Measurements from ENCODE around the gene SHMT1. TPM values are rescaled to one million over a fixed set of nuclear protein-coding genes. Genes with fewer than 3 reads are reported as not detected.
"Not testable (repeated sequence)": the region's sequence is repeated elsewhere in the genome, so short reads cannot be mapped to it uniquely, and the experiment has no call there.

Gene SHMT1
- 7.9 TPM for total RNA-seq (ENCODE audit: unreplicated experiment)
- long read RNA-seq, partial matches to known transcripts = 0 of 6 reads
- long read RNA-seq, other reads (novel, unspliced or antisense) = 1 of 6 reads

- Mint-ChIP-seq H3K27ac (ENCODE audit: unreplicated experiment) (no peak within 1 kb of the TSS), H3K4me1 (ENCODE audit: low read depth, unreplicated experiment) (no peaks in the 10 kb centered on the region), H3K9me3 (ENCODE audit: unreplicated experiment) (peaks cover 3% of the 10 kb centered on the region), H3K36me3 (ENCODE audit: unreplicated experiment) (no peaks in the 10 kb centered on the region), H3K4me3 (ENCODE audit: unreplicated experiment) (peak within 1 kb of the TSS; percentile 86), H3K27me3 (ENCODE audit: unreplicated experiment) (no peaks in the 10 kb centered on the region)
- DNase-seq = peak; percentile 90
- no peak for TF ChIP-seq CTCF (IDR thresholded peaks at IDR 0.05; ENCODE audit: partially characterized antibody, unreplicated experiment)
Measured at GRCh38 chr17:18363101-18364049, at the start of gene SHMT1. SHMT1 (minus strand) TSS chr17:18363550; CDS start chr17:18355981, 7,569 bp downstream.

- H3K4me1 Mint-ChIP-seq (ENCODE audit: low read depth, unreplicated experiment); H3K4me3 Mint-ChIP-seq (ENCODE audit: unreplicated experiment); DNase-seq; H3K27me3 Mint-ChIP-seq (ENCODE audit: unreplicated experiment); H3K9me3 Mint-ChIP-seq (ENCODE audit: unreplicated experiment); H3K27ac Mint-ChIP-seq (ENCODE audit: unreplicated experiment); H3K36me3 Mint-ChIP-seq (ENCODE audit: unreplicated experiment): not testable (repeated sequence)
Measured at GRCh38 chr17:18412001-18412538, 48.7 kb upstream of the SHMT1 start.

GRCh38 chr17:18411377-18411864, 48.1 kb upstream of the SHMT1 start:
- H3K9me3 Mint-ChIP-seq (ENCODE audit: unreplicated experiment); DNase-seq; H3K36me3 Mint-ChIP-seq (ENCODE audit: unreplicated experiment); H3K4me1 Mint-ChIP-seq (ENCODE audit: low read depth, unreplicated experiment); H3K27me3 Mint-ChIP-seq (ENCODE audit: unreplicated experiment): not testable (repeated sequence)
- Mint-ChIP-seq H3K27ac (ENCODE audit: unreplicated experiment) (peak overlapping the region; percentile 99), H3K4me3 (ENCODE audit: unreplicated experiment) (peak overlapping the region; percentile 97)

- not testable (repeated sequence) for DNase-seq; H3K27me3 Mint-ChIP-seq (ENCODE audit: unreplicated experiment); H3K4me1 Mint-ChIP-seq (ENCODE audit: low read depth, unreplicated experiment); H3K9me3 Mint-ChIP-seq (ENCODE audit: unreplicated experiment); H3K36me3 Mint-ChIP-seq (ENCODE audit: unreplicated experiment)
- Mint-ChIP-seq H3K4me3 (ENCODE audit: unreplicated experiment) (peak overlapping the region; percentile 97), H3K27ac (ENCODE audit: unreplicated experiment) (peak overlapping the region; percentile 93)
Measured at GRCh38 chr17:18410736-18411135, 47.4 kb upstream of the SHMT1 start.

- H3K36me3 Mint-ChIP-seq (ENCODE audit: unreplicated experiment); DNase-seq; H3K9me3 Mint-ChIP-seq (ENCODE audit: unreplicated experiment); H3K4me1 Mint-ChIP-seq (ENCODE audit: low read depth, unreplicated experiment); H3K4me3 Mint-ChIP-seq (ENCODE audit: unreplicated experiment); H3K27me3 Mint-ChIP-seq (ENCODE audit: unreplicated experiment); H3K27ac Mint-ChIP-seq (ENCODE audit: unreplicated experiment): not testable (repeated sequence)
Measured at GRCh38 chr17:18409321-18409720, 46.0 kb upstream of the SHMT1 start.

GRCh38 chr17:18408906-18409305, 45.6 kb upstream of the SHMT1 start:
- H3K36me3 Mint-ChIP-seq (ENCODE audit: unreplicated experiment); H3K27ac Mint-ChIP-seq (ENCODE audit: unreplicated experiment); DNase-seq; H3K27me3 Mint-ChIP-seq (ENCODE audit: unreplicated experiment); H3K4me1 Mint-ChIP-seq (ENCODE audit: low read depth, unreplicated experiment); H3K4me3 Mint-ChIP-seq (ENCODE audit: unreplicated experiment); H3K9me3 Mint-ChIP-seq (ENCODE audit: unreplicated experiment): not testable (repeated sequence)

- not testable (repeated sequence) for H3K4me3 Mint-ChIP-seq (ENCODE audit: unreplicated experiment); H3K9me3 Mint-ChIP-seq (ENCODE audit: unreplicated experiment); H3K27ac Mint-ChIP-seq (ENCODE audit: unreplicated experiment)
Measured at GRCh38 chr17:18403604-18404003, 40.3 kb upstream of the SHMT1 start.

GRCh38 chr17:18403166-18403565, 39.8 kb upstream of the SHMT1 start:
- not testable (repeated sequence) for H3K4me3 Mint-ChIP-seq (ENCODE audit: unreplicated experiment); H3K27ac Mint-ChIP-seq (ENCODE audit: unreplicated experiment); H3K4me1 Mint-ChIP-seq (ENCODE audit: low read depth, unreplicated experiment); DNase-seq; H3K9me3 Mint-ChIP-seq (ENCODE audit: unreplicated experiment); H3K36me3 Mint-ChIP-seq (ENCODE audit: unreplicated experiment); H3K27me3 Mint-ChIP-seq (ENCODE audit: unreplicated experiment)

More at GRCh38 chr17:18403604-18404003, 40.3 kb upstream of the SHMT1 start:
- not testable (repeated sequence) for H3K36me3 Mint-ChIP-seq (ENCODE audit: unreplicated experiment); DNase-seq; H3K4me1 Mint-ChIP-seq (ENCODE audit: low read depth, unreplicated experiment); H3K27me3 Mint-ChIP-seq (ENCODE audit: unreplicated experiment)

- H3K4me1 Mint-ChIP-seq (ENCODE audit: low read depth, unreplicated experiment); H3K27me3 Mint-ChIP-seq (ENCODE audit: unreplicated experiment); DNase-seq; H3K36me3 Mint-ChIP-seq (ENCODE audit: unreplicated experiment); H3K9me3 Mint-ChIP-seq (ENCODE audit: unreplicated experiment); H3K4me3 Mint-ChIP-seq (ENCODE audit: unreplicated experiment); H3K27ac Mint-ChIP-seq (ENCODE audit: unreplicated experiment): not testable (repeated sequence)
Measured at GRCh38 chr17:18401872-18402590, 38.7 kb upstream of the SHMT1 start.

- not testable (repeated sequence) for H3K27ac Mint-ChIP-seq (ENCODE audit: unreplicated experiment); H3K4me3 Mint-ChIP-seq (ENCODE audit: unreplicated experiment); DNase-seq; H3K4me1 Mint-ChIP-seq (ENCODE audit: low read depth, unreplicated experiment); H3K36me3 Mint-ChIP-seq (ENCODE audit: unreplicated experiment); H3K9me3 Mint-ChIP-seq (ENCODE audit: unreplicated experiment); H3K27me3 Mint-ChIP-seq (ENCODE audit: unreplicated experiment)
Measured at GRCh38 chr17:18388728-18389127, 25.4 kb upstream of the SHMT1 start.

GRCh38 chr17:18388266-18388665, 24.9 kb upstream of the SHMT1 start:
- DNase-seq; H3K4me3 Mint-ChIP-seq (ENCODE audit: unreplicated experiment); H3K27me3 Mint-ChIP-seq (ENCODE audit: unreplicated experiment); H3K4me1 Mint-ChIP-seq (ENCODE audit: low read depth, unreplicated experiment); H3K9me3 Mint-ChIP-seq (ENCODE audit: unreplicated experiment); H3K36me3 Mint-ChIP-seq (ENCODE audit: unreplicated experiment); H3K27ac Mint-ChIP-seq (ENCODE audit: unreplicated experiment): not testable (repeated sequence)
